Measurements from ENCODE around the gene FILIP1L.

DNA sequence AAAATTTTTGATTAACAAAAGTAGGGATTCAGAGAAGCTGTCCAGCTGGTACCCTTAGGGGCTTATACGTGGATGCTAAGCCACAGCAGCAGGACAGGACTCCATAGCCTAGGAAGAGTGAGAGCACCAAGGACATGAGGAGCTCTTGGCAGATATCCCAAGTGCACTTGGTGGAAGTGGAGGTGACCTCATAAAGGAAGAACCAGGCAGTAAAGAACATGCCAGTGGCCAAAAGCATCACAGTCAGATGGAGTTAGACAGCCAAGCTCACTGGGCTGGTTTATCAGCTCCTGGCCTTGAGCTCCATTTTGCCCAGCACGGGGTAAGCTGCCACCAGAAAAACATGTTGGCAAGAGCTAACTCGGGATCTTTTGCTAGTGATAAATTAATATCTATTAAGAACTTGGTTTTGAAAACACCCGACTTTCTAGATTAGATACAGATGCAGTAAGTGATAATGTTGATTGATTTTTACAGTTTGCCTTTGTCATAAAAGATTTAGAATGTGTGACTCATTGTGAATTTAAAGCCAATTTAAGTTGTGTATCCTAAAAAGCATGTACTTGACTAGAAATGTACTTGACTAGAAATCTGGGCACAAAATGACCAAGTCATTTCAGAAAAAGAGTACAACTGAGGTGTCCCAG is 188.6 kb downstream of the FILIP1L start:
- TF ChIP-seq POLR2A (IDR thresholded peaks at IDR 0.05) = peak in 1 of 2 donors; percentile 26
- TF ChIP-seq, protein P1, sequence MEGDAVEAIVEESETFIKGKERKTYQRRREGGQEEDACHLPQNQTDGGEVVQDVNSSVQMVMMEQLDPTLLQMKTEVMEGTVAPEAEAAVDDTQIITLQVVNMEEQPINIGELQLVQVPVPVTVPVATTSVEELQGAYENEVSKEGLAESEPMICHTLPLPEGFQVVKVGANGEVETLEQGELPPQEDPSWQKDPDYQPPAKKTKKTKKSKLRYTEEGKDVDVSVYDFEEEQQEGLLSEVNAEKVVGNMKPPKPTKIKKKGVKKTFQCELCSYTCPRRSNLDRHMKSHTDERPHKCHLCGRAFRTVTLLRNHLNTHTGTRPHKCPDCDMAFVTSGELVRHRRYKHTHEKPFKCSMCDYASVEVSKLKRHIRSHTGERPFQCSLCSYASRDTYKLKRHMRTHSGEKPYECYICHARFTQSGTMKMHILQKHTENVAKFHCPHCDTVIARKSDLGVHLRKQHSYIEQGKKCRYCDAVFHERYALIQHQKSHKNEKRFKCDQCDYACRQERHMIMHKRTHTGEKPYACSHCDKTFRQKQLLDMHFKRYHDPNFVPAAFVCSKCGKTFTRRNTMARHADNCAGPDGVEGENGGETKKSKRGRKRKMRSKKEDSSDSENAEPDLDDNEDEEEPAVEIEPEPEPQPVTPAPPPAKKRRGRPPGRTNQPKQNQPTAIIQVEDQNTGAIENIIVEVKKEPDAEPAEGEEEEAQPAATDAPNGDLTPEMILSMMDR (IDR thresholded peaks at IDR 0.05) = no peak

Data from heart left ventricle (tissue), 13 donors.